ENCODE results near the gene EIF3K. TPM values are rescaled to one million over a fixed set of nuclear protein-coding genes. Genes with fewer than 3 reads are reported as not detected.

Gene EIF3K
- total and polyA plus RNA-seq, 10 of the 15 experiments (the other 5 are each of a cell fraction or from before 2014, with no cell fraction given), result 330 to 927 (median 436) TPM

DNA sequence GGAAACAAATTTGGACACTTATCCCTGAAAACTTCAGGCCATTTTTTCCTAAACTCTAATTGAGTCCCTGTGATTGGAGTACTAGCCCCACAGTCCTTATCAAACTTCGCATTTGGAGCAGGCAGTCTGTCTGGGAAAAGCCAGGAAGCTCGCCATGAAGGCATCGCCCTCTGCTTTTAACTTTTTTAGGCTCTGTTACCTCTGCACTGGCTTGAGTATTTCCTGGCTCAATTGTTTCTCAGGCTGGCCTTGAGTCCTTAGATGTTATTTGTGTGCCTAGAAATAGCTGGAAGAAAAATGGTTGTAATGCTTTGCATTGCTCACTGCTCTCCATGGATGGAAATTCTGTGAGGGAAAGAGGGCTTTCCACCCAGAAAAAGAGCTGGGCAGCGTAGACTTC lies 52.7 kb downstream of the EIF3K start:
- Histone ChIP-seq H3K79me2 (ENCODE audit: control insufficient read depth, insufficient read depth, low read length) (peaks cover 73% of the 10 kb centered on the region), H3K4me2 (ENCODE audit: control insufficient read depth, insufficient read depth) (no peak overlapping the region), H4K20me1 (ENCODE audit: control insufficient read depth, insufficient read depth) (no peaks in the 10 kb centered on the region), H3K36me3 (ENCODE audit: control insufficient read depth in 2 of 2, insufficient read depth in 2 of 2, low read length in 1 of 2) (peaks cover 3 to 5% of the 10 kb centered on the region in 2 experiments), H3K27me3 (replicated peaks in 1 of 2; ENCODE audit: control insufficient read depth in 2 of 2, insufficient read depth in 2 of 2, low read length in 1 of 2) (no peaks in the 10 kb centered on the region), H2AFZ (ENCODE audit: control insufficient read depth, low read depth, low read length) (no peak overlapping the region), H3K9ac (ENCODE audit: control insufficient read depth, insufficient read depth, low read length) (no peak overlapping the region), H3K4me1 (ENCODE audit: control insufficient read depth, insufficient read depth, low read length) (peaks cover 51% of the 10 kb centered on the region), H3K27ac (ENCODE audit: control insufficient read depth, insufficient read depth) (no peak overlapping the region), H3K4me3 (no peak overlapping the region), H3K9me3 (replicated peaks; ENCODE audit: control insufficient read depth, insufficient read depth, low read length) (no peaks in the 10 kb centered on the region)
- ChIA-PET POLR2A (interaction anchor here (0.8 to 1.0 kb wide), 2 partner anchors 19 to 53 kb away, joined by 4 read pairs; partner anchors contain the start of gene EIF3K), RAD21 (ENCODE audit: unreplicated experiment) (no interaction called here), SMC1A (ENCODE audit: uncharacterized antibody, unreplicated experiment) (interaction anchor here (0.9 to 1.5 kb wide), 2 partner anchors 11 to 12 kb away, joined by 3 read pairs; no protein-coding TSS in a partner anchor), CTCF (interaction anchor here (1.2 kb wide), 1 partner anchor 11 kb away, joined by 4 read pairs; no protein-coding TSS in a partner anchor)
- ATAC-seq, result no peak
- DNase-seq (ENCODE audit: low read depth, low spot score), result no peak
- intact Hi-C loops (cut with micrococcal nuclease; ENCODE audit: unreplicated experiment), result no loop called here
- no peak for TF ChIP-seq CREB1 (IDR thresholded peaks at IDR 0.05; ENCODE audit: low read depth)
- TF ChIP-seq GATAD2B (conservative IDR thresholded peaks at IDR 0.05; ENCODE audit: low read depth), result no peak
- TF ChIP-seq, protein P1, sequence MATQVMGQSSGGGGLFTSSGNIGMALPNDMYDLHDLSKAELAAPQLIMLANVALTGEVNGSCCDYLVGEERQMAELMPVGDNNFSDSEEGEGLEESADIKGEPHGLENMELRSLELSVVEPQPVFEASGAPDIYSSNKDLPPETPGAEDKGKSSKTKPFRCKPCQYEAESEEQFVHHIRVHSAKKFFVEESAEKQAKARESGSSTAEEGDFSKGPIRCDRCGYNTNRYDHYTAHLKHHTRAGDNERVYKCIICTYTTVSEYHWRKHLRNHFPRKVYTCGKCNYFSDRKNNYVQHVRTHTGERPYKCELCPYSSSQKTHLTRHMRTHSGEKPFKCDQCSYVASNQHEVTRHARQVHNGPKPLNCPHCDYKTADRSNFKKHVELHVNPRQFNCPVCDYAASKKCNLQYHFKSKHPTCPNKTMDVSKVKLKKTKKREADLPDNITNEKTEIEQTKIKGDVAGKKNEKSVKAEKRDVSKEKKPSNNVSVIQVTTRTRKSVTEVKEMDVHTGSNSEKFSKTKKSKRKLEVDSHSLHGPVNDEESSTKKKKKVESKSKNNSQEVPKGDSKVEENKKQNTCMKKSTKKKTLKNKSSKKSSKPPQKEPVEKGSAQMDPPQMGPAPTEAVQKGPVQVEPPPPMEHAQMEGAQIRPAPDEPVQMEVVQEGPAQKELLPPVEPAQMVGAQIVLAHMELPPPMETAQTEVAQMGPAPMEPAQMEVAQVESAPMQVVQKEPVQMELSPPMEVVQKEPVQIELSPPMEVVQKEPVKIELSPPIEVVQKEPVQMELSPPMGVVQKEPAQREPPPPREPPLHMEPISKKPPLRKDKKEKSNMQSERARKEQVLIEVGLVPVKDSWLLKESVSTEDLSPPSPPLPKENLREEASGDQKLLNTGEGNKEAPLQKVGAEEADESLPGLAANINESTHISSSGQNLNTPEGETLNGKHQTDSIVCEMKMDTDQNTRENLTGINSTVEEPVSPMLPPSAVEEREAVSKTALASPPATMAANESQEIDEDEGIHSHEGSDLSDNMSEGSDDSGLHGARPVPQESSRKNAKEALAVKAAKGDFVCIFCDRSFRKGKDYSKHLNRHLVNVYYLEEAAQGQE (IDR thresholded peaks at IDR 0.05; ENCODE audit: low read depth, low read length), result no peak
- no peak for TF ChIP-seq ZNF384 (IDR thresholded peaks at IDR 0.05; ENCODE audit: borderline replicate concordance, low read depth, low read length)
- TF ChIP-seq GABPA (IDR thresholded peaks at IDR 0.05; ENCODE audit: low read depth), result no peak
- no peak for TF ChIP-seq ZNF24 (IDR thresholded peaks at IDR 0.05)
- no peak for TF ChIP-seq ZNF622 (IDR thresholded peaks at IDR 0.05)
- FAIRE-seq, result no peak
- 100% methylated on average over 4 of the region's 4 CpGs for WGBS (ENCODE audit: insufficient coverage, insufficient replicate concordance, low lambda C conversion rate, missing lambda C conversion rate)
- in situ Hi-C loops (cut with MboI), result no loop called here
- no TSS peak for BruUV-seq (replicated peaks)

Data from GM12878 (cell line).